Measurements from ENCODE around the gene PTPN4.

DNA sequence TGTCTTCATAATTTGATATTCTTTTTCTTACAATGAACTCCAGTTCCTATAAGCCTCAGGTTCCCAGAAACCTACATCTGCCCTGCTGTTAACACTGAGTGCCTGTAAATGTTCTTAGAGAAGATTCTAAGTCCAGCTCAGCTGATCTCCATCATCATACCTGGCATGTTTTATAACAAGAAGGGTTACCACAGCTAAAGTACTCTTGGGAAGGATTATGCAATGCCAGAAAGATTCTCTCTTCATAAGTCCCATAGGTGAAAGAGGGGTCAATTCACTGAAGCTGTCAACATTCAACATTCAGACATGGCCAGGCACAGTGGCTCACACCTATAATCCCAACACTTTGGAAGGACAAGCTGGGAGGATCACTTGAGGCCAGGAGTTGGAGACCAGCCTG is 31.3 kb upstream of the PTPN4 start:
- TF ChIP-seq, protein P1, sequence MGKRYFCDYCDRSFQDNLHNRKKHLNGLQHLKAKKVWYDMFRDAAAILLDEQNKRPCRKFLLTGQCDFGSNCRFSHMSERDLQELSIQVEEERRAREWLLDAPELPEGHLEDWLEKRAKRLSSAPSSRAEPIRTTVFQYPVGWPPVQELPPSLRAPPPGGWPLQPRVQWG (CRISPR knock-in tag; IDR thresholded peaks at IDR 0.05; ENCODE audit: borderline replicate concordance, low read depth) = no peak
- no peak for TF ChIP-seq MAFK (conservative IDR thresholded peaks at IDR 0.05 in 1 of 2, IDR thresholded peaks at IDR 0.05 in 1 of 2; ENCODE audit: low read length in 2 of 2)
- TF ChIP-seq, protein P2, sequence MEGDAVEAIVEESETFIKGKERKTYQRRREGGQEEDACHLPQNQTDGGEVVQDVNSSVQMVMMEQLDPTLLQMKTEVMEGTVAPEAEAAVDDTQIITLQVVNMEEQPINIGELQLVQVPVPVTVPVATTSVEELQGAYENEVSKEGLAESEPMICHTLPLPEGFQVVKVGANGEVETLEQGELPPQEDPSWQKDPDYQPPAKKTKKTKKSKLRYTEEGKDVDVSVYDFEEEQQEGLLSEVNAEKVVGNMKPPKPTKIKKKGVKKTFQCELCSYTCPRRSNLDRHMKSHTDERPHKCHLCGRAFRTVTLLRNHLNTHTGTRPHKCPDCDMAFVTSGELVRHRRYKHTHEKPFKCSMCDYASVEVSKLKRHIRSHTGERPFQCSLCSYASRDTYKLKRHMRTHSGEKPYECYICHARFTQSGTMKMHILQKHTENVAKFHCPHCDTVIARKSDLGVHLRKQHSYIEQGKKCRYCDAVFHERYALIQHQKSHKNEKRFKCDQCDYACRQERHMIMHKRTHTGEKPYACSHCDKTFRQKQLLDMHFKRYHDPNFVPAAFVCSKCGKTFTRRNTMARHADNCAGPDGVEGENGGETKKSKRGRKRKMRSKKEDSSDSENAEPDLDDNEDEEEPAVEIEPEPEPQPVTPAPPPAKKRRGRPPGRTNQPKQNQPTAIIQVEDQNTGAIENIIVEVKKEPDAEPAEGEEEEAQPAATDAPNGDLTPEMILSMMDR (CRISPR knock-in tag; IDR thresholded peaks at IDR 0.05) = no peak

Measured in HepG2 (cell line).